ENCODE measurements around the gene CCR6. TPM values are rescaled to one million over a fixed set of nuclear protein-coding genes. Genes with fewer than 3 reads are reported as not detected.
A peak's percentile ranks its signal among the peaks of the same experiment; 100 is the strongest.
"Not testable (repeated sequence)": the region's sequence is repeated elsewhere in the genome, so short reads cannot be mapped to it uniquely, and the experiment has no call there.

Gene CCR6
- total RNA-seq, result 1 to 10 TPM; 3.5 to 3.9 TPM
- 47.3 TPM for polyA plus RNA-seq

GRCh38 chr6:167122827-167123657 lies at the start of gene CCR6:
TSS of gene CCR6 (plus strand) at chr6:167123096. CDS start at chr6:167136135, 13,039 bp downstream.
- H3K27me3 ChIP-seq (ENCODE audit: insufficient read depth, low read length, poor library complexity, severe bottlenecking), result no peaks in the 10 kb centered on the region
- POLR2A ChIA-PET, result no interaction called here
- H3K4me1 ChIP-seq (ENCODE audit: insufficient read depth, low read length), result peaks cover 58% of the 10 kb centered on the region
- H3K4me3 Mint-ChIP-seq, result peak within 1 kb of the TSS; percentile 72 to 85 (median 79)
- no peaks in the 10 kb centered on the region for H3K9me3 ChIP-seq (ENCODE audit: low read length)
- no peak for DNase-seq
- no peak within 1 kb of the TSS for H3K27ac ChIP-seq (ENCODE audit: low read depth, low read length)
- H3K4me3 ChIP-seq (ENCODE audit: low read length), result peak within 1 kb of the TSS; percentile 30
- H3K27ac Mint-ChIP-seq, result peak within 1 kb of the TSS; percentile 59 to 100 (median 94)
- CTCF ChIA-PET, result interaction anchor here (0.9 to 2.1 kb wide), 4 partner anchors 10 to 19 kb away, joined by 3 to 8 read pairs (median 4); no protein-coding TSS in a partner anchor
- H3K9me3 Mint-ChIP-seq, result no peaks in the 10 kb centered on the region
- peaks cover 69 to 80% (median 72%) of the 10 kb centered on the region in 3 donors for H3K4me1 Mint-ChIP-seq
- no peaks in the 10 kb centered on the region for H3K27me3 Mint-ChIP-seq
- H3K36me3 ChIP-seq (ENCODE audit: insufficient read depth, low read length), result no peaks in the 10 kb centered on the region
- H3K36me3 Mint-ChIP-seq, result peaks cover 3 to 9% (median 4%) of the 10 kb centered on the region in 3 donors

- H3K4me3 ChIP-seq (ENCODE audit: low read length), result no peak overlapping the region
- peak overlapping the region in 1 of 8 donors; percentile 22 for H3K27ac Mint-ChIP-seq
- H3K27me3 Mint-ChIP-seq, result peaks cover 1 to 4% of the 10 kb centered on the region in 2 donors
- no peaks in the 10 kb centered on the region for H3K9me3 ChIP-seq (ENCODE audit: low read length)
- ChIA-PET POLR2A (no interaction called here), CTCF (no interaction called here)
- no peaks in the 10 kb centered on the region for H3K36me3 ChIP-seq (ENCODE audit: insufficient read depth, low read length)
- DNase-seq, result no peak
- H3K9me3 Mint-ChIP-seq, result peaks cover 16 to 25% (median 18%) of the 10 kb centered on the region in 5 donors
- H3K27ac ChIP-seq (ENCODE audit: low read depth, low read length), result no peak overlapping the region
- no peaks in the 10 kb centered on the region for H3K4me1 Mint-ChIP-seq
- peaks cover 2 to 34% (median 5%) of the 10 kb centered on the region in 3 donors for H3K36me3 Mint-ChIP-seq
- no peaks in the 10 kb centered on the region for H3K27me3 ChIP-seq (ENCODE audit: insufficient read depth, low read length, poor library complexity, severe bottlenecking)
- no peaks in the 10 kb centered on the region for H3K4me1 ChIP-seq (ENCODE audit: insufficient read depth, low read length)
- no peak overlapping the region for H3K4me3 Mint-ChIP-seq
Observed at GRCh38 chr6:167073679-167074274, 49.1 kb upstream of the CCR6 start.

GRCh38 chr6:167077241-167077932 lies 45.5 kb upstream of the CCR6 start:
- POLR2A ChIA-PET, result no interaction called here

GRCh38 chr6:167078745-167079144 lies 44.2 kb upstream of the CCR6 start:
- no peaks in the 10 kb centered on the region for H3K36me3 ChIP-seq (ENCODE audit: insufficient read depth, low read length)
- no peaks in the 10 kb centered on the region for H3K27me3 ChIP-seq (ENCODE audit: insufficient read depth, low read length, poor library complexity, severe bottlenecking)
- H3K27ac ChIP-seq (ENCODE audit: low read depth, low read length), result no peak overlapping the region
- Mint-ChIP-seq H3K36me3 (no peaks in the 10 kb centered on the region), H3K27ac (no peak overlapping the region), H3K27me3 (no peaks in the 10 kb centered on the region), H3K4me1 (peaks cover 12 to 14% (median 14%) of the 10 kb centered on the region in 3 donors), H3K9me3 (peaks cover 0 to 4% (median 3%) of the 10 kb centered on the region in 5 donors), H3K4me3 (no peak overlapping the region)
- ChIA-PET POLR2A (no interaction called here), CTCF (no interaction called here)
- no peak for DNase-seq
- no peaks in the 10 kb centered on the region for H3K4me1 ChIP-seq (ENCODE audit: insufficient read depth, low read length)
- H3K4me3 ChIP-seq (ENCODE audit: low read length), result no peak overlapping the region
- no peaks in the 10 kb centered on the region for H3K9me3 ChIP-seq (ENCODE audit: low read length)

More at GRCh38 chr6:167077241-167077932, 45.5 kb upstream of the CCR6 start:
- Mint-ChIP-seq H3K36me3 (peaks cover 1 to 12% (median 2%) of the 10 kb centered on the region in 3 donors), H3K4me1 (peaks cover 12 to 14% (median 14%) of the 10 kb centered on the region in 3 donors), H3K27ac (no peak overlapping the region), H3K27me3 (peaks cover 0 to under 1% of the 10 kb centered on the region in 2 donors), H3K4me3 (no peak overlapping the region), H3K9me3 (peaks cover 9 to 17% (median 12%) of the 10 kb centered on the region in 5 donors)
- CTCF ChIA-PET, result no interaction called here
- H3K4me3 ChIP-seq (ENCODE audit: low read length), result no peak overlapping the region
- H3K4me1 ChIP-seq (ENCODE audit: insufficient read depth, low read length), result no peaks in the 10 kb centered on the region
- no peak for DNase-seq
- no peaks in the 10 kb centered on the region for H3K27me3 ChIP-seq (ENCODE audit: insufficient read depth, low read length, poor library complexity, severe bottlenecking)
- H3K27ac ChIP-seq (ENCODE audit: low read depth, low read length), result no peak overlapping the region
- H3K36me3 ChIP-seq (ENCODE audit: insufficient read depth, low read length), result no peaks in the 10 kb centered on the region
- no peaks in the 10 kb centered on the region for H3K9me3 ChIP-seq (ENCODE audit: low read length)

GRCh38 chr6:167079853-167080297 lies 43.0 kb upstream of the CCR6 start:
- Histone ChIP-seq H3K9me3 (ENCODE audit: low read length) (no peaks in the 10 kb centered on the region), H3K4me1 (ENCODE audit: insufficient read depth, low read length) (no peaks in the 10 kb centered on the region), H3K36me3 (ENCODE audit: insufficient read depth, low read length) (no peaks in the 10 kb centered on the region), H3K4me3 (ENCODE audit: low read length) (no peak overlapping the region), H3K27me3 (ENCODE audit: insufficient read depth, low read length, poor library complexity, severe bottlenecking) (no peaks in the 10 kb centered on the region), H3K27ac (ENCODE audit: low read depth, low read length) (no peak overlapping the region)
- H3K4me1 Mint-ChIP-seq, result peaks cover 12 to 14% (median 14%) of the 10 kb centered on the region in 3 donors
- POLR2A ChIA-PET, result no interaction called here
- H3K36me3 Mint-ChIP-seq, result no peaks in the 10 kb centered on the region
- DNase-seq, result peak in 3 of 5 donors; percentile 43 to 68 (median 45)
- CTCF ChIA-PET, result interaction anchor here (1.6 kb wide), 1 partner anchor 62 kb away, joined by 4 read pairs; no protein-coding TSS in a partner anchor
- peak overlapping the region in 6 of 8 donors; percentile 32 to 89 (median 77) for H3K27ac Mint-ChIP-seq
- peaks cover 0 to 4% (median 0%) of the 10 kb centered on the region in 5 donors for H3K9me3 Mint-ChIP-seq
- H3K27me3 Mint-ChIP-seq, result peaks cover 0 to 2% of the 10 kb centered on the region in 2 donors
- peak overlapping the region in 3 of 7 donors; percentile 42 to 59 (median 43) for H3K4me3 Mint-ChIP-seq

- H3K4me3 ChIP-seq (ENCODE audit: low read length), result no peak overlapping the region
- no peak overlapping the region for H3K27ac ChIP-seq (ENCODE audit: low read depth, low read length)
- no peak overlapping the region for H3K4me3 Mint-ChIP-seq
- H3K36me3 Mint-ChIP-seq, result peaks cover 1 to 11% (median 4%) of the 10 kb centered on the region in 3 donors
- H3K9me3 Mint-ChIP-seq, result peaks cover 6 to 20% (median 10%) of the 10 kb centered on the region in 5 donors
- H3K4me1 ChIP-seq (ENCODE audit: insufficient read depth, low read length), result peaks cover 20% of the 10 kb centered on the region
- no peaks in the 10 kb centered on the region for H3K9me3 ChIP-seq (ENCODE audit: low read length)
- DNase-seq, result no peak
- peak overlapping the region in 1 of 8 donors; percentile 41 for H3K27ac Mint-ChIP-seq
- H3K27me3 ChIP-seq (ENCODE audit: insufficient read depth, low read length, poor library complexity, severe bottlenecking), result no peaks in the 10 kb centered on the region
- H3K27me3 Mint-ChIP-seq, result peaks cover 0 to 2% of the 10 kb centered on the region in 2 donors
- no peaks in the 10 kb centered on the region for H3K36me3 ChIP-seq (ENCODE audit: insufficient read depth, low read length)
- POLR2A ChIA-PET, result no interaction called here
- CTCF ChIA-PET, result no interaction called here
- peaks cover 24 to 27% (median 25%) of the 10 kb centered on the region in 3 donors for H3K4me1 Mint-ChIP-seq
Observed at GRCh38 chr6:167087857-167088354, 35.0 kb upstream of the CCR6 start.

- DNase-seq; H3K4me3 ChIP-seq (ENCODE audit: low read length); H3K27ac Mint-ChIP-seq; POLR2A ChIA-PET; H3K27me3 ChIP-seq (ENCODE audit: insufficient read depth, low read length, poor library complexity, severe bottlenecking); H3K27me3 Mint-ChIP-seq; H3K9me3 ChIP-seq (ENCODE audit: low read length); H3K36me3 ChIP-seq (ENCODE audit: insufficient read depth, low read length); H3K4me3 Mint-ChIP-seq; H3K27ac ChIP-seq (ENCODE audit: low read depth, low read length): not testable (repeated sequence)
- Mint-ChIP-seq H3K4me1 (peaks cover 31 to 35% (median 33%) of the 10 kb centered on the region in 3 donors), H3K9me3 (peaks cover 6 to 17% (median 10%) of the 10 kb centered on the region in 5 donors), H3K36me3 (peaks cover 1 to 11% (median 4%) of the 10 kb centered on the region in 3 donors)
- peaks cover 28% of the 10 kb centered on the region for H3K4me1 ChIP-seq (ENCODE audit: insufficient read depth, low read length)
- CTCF ChIA-PET, result interaction anchor here (0.7 kb wide), 1 partner anchor 209 kb away, joined by 3 read pairs; no protein-coding TSS in a partner anchor
Observed at GRCh38 chr6:167088741-167089140, 34.2 kb upstream of the CCR6 start.

Measured in CD8-positive, alpha-beta memory T cell (primary cell).